HEK293 (cell line): ENCODE measurements around the gene AP5Z1.

ENCODE experiments used
- CTCF ChIA-PET: fragments of 350-600 bp; formaldehyde crosslinking; extraction: SDS; loops from one replicate; lab custom pipeline; 2021; ENCODE audit warnings: antibody characterized with exemption; lab: Yijun Ruan, JAX
- POLR2A ChIA-PET: fragments of 300-600 bp; formaldehyde crosslinking; extraction: SDS; loops from one replicate; lab custom pipeline; 2020; ENCODE audit warnings: antibody characterized with exemption, inconsistent platforms; lab: Yijun Ruan, JAX
- H3K27ac ChIP-seq: fragments of 200-500 bp; sonication (Bioruptor generic); 2 replicates; pipeline ENCODE4 v1.5.1; 2014; ENCODE audit warnings: low read depth, low read length, control low read depth, inconsistent platforms; ENCODE audit errors: extremely low read depth
- H3K36me3 ChIP-seq, 2 experiments: fragments of 200-500 bp in 1 of 2; sonication (Bioruptor generic) in 1 of 2; 1 replicate in 1 of 2; 2 replicates in 1 of 2; pipeline ENCODE4 v1.5.1; 2014 to 2017; ENCODE audit warnings: inconsistent platforms in 2 of 2, low read length in 2 of 2; ENCODE audit not compliant: control insufficient read depth in 2 of 2, insufficient read depth in 1 of 2
- H3K4me1 ChIP-seq: fragments of 200-500 bp; sonication (Bioruptor generic); 2 replicates; pipeline ENCODE4 v1.5.1; 2014; ENCODE audit warnings: mild to moderate bottlenecking, low read length, inconsistent platforms; ENCODE audit not compliant: control insufficient read depth, insufficient read depth
- H3K4me3 ChIP-seq: 2 replicates; pipeline ENCODE4 v1.5.1; 2011; ENCODE audit warnings: low read depth, mild to moderate bottlenecking, control low read depth, low read length, moderate library complexity
- H3K9me3 ChIP-seq: fragments of 200-500 bp; sonication (Bioruptor generic); 2 replicates; pipeline ENCODE4 v1.5.1; 2014; ENCODE audit warnings: low read depth, low read length, inconsistent platforms; ENCODE audit not compliant: control insufficient read depth, insufficient read depth
- RBAK ChIP-seq: fragments of 450-650 bp; formaldehyde crosslinking; IDR thresholded peaks from 2 replicates; pipeline ENCODE4 v1.5.1; 2016; ENCODE audit warnings: missing biosample characterization, missing genetic modification characterization
- WT1 ChIP-seq: fragments of 450-650 bp; formaldehyde crosslinking; IDR thresholded peaks from 2 replicates; pipeline ENCODE4 v1.5.1; 2016; ENCODE audit warnings: missing biosample characterization, missing genetic modification characterization
- ZBTB10 ChIP-seq: fragments of 450-650 bp; formaldehyde crosslinking; IDR thresholded peaks from 2 replicates; pipeline ENCODE4 v1.5.1; 2016; ENCODE audit warnings: missing biosample characterization, missing genetic modification characterization
- ZNF423 ChIP-seq: fragments of 450-650 bp; formaldehyde crosslinking; IDR thresholded peaks from 2 replicates; pipeline ENCODE4 v1.5.1; 2016; ENCODE audit warnings: missing biosample characterization, missing genetic modification characterization
- ZSCAN4 ChIP-seq: fragments of 450-650 bp; formaldehyde crosslinking; IDR thresholded peaks from 2 replicates; pipeline ENCODE4 v1.5.1; 2017; ENCODE audit warnings: missing biosample characterization, missing genetic modification characterization
- TF ChIP-seq, protein P1 (sequence below): fragments of 450-650 bp; formaldehyde crosslinking; IDR thresholded peaks from 2 replicates; pipeline ENCODE4 v1.5.1; 2016; ENCODE audit warnings: missing biosample characterization, missing genetic modification characterization, borderline replicate concordance
- TF ChIP-seq, protein P2 (sequence below): fragments of 450-650 bp; formaldehyde crosslinking; IDR thresholded peaks from 2 replicates; pipeline ENCODE4 v1.5.1; 2016; ENCODE audit warnings: missing biosample characterization, missing genetic modification characterization
- TF ChIP-seq, protein P3 (sequence below): fragments of 450-650 bp; formaldehyde crosslinking; IDR thresholded peaks from 2 replicates; pipeline ENCODE4 v1.5.1; 2016; ENCODE audit warnings: missing biosample characterization, missing genetic modification characterization, borderline replicate concordance
- TF ChIP-seq, protein P4 (sequence below): fragments of 450-650 bp; formaldehyde crosslinking; IDR thresholded peaks from 2 replicates; pipeline ENCODE4 v1.5.1; 2017; ENCODE audit warnings: missing biosample characterization, mild to moderate bottlenecking, missing genetic modification characterization, moderate library complexity

AP5Z1 gene

GRCh38 chr7:4836206-4836661 is 60.8 kb downstream of the AP5Z1 start (continued):
- TF ChIP-seq, protein P1, sequence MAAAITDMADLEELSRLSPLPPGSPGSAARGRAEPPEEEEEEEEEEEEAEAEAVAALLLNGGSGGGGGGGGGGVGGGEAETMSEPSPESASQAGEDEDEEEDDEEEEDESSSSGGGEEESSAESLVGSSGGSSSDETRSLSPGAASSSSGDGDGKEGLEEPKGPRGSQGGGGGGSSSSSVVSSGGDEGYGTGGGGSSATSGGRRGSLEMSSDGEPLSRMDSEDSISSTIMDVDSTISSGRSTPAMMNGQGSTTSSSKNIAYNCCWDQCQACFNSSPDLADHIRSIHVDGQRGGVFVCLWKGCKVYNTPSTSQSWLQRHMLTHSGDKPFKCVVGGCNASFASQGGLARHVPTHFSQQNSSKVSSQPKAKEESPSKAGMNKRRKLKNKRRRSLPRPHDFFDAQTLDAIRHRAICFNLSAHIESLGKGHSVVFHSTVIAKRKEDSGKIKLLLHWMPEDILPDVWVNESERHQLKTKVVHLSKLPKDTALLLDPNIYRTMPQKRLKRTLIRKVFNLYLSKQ (tag by site-specific recombination): no peak
- TF ChIP-seq ZNF423 (tag by site-specific recombination) (no peak), RBAK (tag by site-specific recombination) (no peak)

GRCh38 chr7:4837041-4837802 is 61.8 kb downstream of the AP5Z1 start:
- CTCF ChIA-PET: interaction anchor here (0.6 kb wide), 1 partner anchor 137 kb away, joined by 3 read pairs; no protein-coding TSS in a partner anchor
- POLR2A ChIA-PET: no interaction called here

DNA sequence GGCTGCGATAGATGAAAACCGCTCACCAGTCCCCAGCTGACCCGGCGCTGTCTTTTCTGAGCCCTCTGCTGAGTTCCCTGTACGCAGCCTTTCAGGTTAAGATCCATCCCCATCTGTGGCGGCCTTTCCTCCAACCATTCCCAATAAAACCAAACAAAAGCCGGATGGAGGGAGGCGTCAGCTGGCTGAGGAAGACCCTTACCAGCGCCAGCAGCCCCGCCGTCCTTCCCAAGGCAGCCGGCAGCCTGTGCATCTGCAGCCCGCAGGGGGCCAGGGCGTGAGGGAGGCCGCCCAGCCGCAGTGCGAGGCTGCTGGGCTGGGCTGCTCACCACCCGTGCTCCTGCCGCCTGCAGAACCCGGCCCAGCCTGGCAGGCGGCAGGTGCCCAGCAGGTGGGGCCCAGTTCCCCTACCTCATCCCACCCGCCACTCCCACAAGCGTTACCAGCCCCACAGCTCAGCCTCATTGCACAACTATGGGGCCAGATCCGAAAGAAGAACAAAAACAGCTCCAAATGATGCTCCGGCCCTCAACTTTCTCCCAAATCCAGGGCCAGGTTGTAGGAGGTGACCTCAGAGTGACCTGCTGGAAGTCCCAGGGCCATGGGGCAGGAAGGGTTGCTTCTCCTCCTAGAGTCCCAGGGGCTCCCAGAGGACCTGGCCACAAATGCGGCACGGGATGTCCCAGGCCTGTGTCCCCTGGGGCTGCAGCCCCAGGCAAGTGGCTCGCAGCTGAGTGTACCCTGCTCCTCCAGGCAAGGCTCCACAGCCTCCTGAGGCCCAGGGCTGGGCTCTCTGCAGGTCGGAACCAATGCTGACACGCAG is 62.6 kb downstream of the AP5Z1 start:
- no peaks in the 10 kb centered on the region for H3K9me3 ChIP-seq
- CTCF ChIA-PET: interaction anchor here (0.6 to 1.2 kb wide), 2 partner anchors 8 to 136 kb away, joined by 3 read pairs; no protein-coding TSS in a partner anchor
- H3K36me3 ChIP-seq: no peaks in the 10 kb centered on the region
- no peak overlapping the region for H3K4me3 ChIP-seq
- POLR2A ChIA-PET: no interaction called here
- no peaks in the 10 kb centered on the region for H3K4me1 ChIP-seq
- H3K27ac ChIP-seq: no peak overlapping the region
- TF ChIP-seq, protein P2, sequence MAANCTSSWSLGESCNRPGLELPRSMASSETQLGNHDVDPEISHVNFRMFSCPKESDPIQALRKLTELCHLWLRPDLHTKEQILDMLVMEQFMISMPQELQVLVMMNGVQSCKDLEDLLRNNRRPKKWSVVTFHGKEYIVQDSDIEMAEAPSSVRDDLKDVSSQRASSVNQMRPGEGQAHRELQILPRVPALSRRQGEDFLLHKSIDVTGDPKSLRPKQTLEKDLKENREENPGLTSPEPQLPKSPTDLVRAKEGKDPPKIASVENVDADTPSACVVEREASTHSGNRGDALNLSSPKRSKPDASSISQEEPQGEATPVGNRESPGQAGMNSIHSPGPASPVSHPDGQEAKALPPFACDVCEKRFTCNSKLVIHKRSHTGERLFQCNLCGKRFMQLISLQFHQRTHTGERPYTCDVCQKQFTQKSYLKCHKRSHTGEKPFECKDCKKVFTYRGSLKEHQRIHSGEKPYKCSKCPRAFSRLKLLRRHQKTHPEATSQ (tag by site-specific recombination): no peak
- TF ChIP-seq, protein P3, sequence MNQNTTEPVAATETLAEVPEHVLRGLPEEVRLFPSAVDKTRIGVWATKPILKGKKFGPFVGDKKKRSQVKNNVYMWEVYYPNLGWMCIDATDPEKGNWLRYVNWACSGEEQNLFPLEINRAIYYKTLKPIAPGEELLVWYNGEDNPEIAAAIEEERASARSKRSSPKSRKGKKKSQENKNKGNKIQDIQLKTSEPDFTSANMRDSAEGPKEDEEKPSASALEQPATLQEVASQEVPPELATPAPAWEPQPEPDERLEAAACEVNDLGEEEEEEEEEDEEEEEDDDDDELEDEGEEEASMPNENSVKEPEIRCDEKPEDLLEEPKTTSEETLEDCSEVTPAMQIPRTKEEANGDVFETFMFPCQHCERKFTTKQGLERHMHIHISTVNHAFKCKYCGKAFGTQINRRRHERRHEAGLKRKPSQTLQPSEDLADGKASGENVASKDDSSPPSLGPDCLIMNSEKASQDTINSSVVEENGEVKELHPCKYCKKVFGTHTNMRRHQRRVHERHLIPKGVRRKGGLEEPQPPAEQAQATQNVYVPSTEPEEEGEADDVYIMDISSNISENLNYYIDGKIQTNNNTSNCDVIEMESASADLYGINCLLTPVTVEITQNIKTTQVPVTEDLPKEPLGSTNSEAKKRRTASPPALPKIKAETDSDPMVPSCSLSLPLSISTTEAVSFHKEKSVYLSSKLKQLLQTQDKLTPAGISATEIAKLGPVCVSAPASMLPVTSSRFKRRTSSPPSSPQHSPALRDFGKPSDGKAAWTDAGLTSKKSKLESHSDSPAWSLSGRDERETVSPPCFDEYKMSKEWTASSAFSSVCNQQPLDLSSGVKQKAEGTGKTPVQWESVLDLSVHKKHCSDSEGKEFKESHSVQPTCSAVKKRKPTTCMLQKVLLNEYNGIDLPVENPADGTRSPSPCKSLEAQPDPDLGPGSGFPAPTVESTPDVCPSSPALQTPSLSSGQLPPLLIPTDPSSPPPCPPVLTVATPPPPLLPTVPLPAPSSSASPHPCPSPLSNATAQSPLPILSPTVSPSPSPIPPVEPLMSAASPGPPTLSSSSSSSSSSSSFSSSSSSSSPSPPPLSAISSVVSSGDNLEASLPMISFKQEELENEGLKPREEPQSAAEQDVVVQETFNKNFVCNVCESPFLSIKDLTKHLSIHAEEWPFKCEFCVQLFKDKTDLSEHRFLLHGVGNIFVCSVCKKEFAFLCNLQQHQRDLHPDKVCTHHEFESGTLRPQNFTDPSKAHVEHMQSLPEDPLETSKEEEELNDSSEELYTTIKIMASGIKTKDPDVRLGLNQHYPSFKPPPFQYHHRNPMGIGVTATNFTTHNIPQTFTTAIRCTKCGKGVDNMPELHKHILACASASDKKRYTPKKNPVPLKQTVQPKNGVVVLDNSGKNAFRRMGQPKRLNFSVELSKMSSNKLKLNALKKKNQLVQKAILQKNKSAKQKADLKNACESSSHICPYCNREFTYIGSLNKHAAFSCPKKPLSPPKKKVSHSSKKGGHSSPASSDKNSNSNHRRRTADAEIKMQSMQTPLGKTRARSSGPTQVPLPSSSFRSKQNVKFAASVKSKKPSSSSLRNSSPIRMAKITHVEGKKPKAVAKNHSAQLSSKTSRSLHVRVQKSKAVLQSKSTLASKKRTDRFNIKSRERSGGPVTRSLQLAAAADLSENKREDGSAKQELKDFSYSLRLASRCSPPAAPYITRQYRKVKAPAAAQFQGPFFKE (tag by site-specific recombination): no peak
- TF ChIP-seq, protein P4, sequence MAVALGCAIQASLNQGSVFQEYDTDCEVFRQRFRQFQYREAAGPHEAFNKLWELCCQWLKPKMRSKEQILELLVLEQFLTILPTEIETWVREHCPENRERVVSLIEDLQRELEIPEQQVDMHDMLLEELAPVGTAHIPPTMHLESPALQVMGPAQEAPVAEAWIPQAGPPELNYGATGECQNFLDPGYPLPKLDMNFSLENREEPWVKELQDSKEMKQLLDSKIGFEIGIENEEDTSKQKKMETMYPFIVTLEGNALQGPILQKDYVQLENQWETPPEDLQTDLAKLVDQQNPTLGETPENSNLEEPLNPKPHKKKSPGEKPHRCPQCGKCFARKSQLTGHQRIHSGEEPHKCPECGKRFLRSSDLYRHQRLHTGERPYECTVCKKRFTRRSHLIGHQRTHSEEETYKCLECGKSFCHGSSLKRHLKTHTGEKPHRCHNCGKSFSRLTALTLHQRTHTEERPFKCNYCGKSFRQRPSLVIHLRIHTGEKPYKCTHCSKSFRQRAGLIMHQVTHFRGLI (tag by site-specific recombination): peak; percentile 95
- no peak for TF ChIP-seq WT1 (tag by site-specific recombination)

More at GRCh38 chr7:4837041-4837802, 61.8 kb downstream of the AP5Z1 start:
- Histone ChIP-seq H3K27ac (no peak overlapping the region), H3K36me3 (no peaks in the 10 kb centered on the region), H3K4me1 (no peaks in the 10 kb centered on the region), H3K9me3 (no peaks in the 10 kb centered on the region), H3K4me3 (no peak overlapping the region)
- TF ChIP-seq RBAK (tag by site-specific recombination) (no peak), ZSCAN4 (tag by site-specific recombination) (peak; percentile 65; the same call in 1 of the 2 replicates), ZBTB10 (no peak)
